Transverse colon (tissue), 4 donors: ENCODE results near the gene PSMB7. TPM values are rescaled to one million over a fixed set of nuclear protein-coding genes. Genes with fewer than 3 reads are reported as not detected.

Source experiments
- DNase-seq: peaks from one replicate; pipeline ENCODE4 v3.0.0-alpha.2; 2019
- H3K27ac ChIP-seq, 4 donors: fragments of 200-600 bp; sonication (generic); 2 replicates each; pipeline ENCODE4 v1.5.1; 2016 to 2018; ENCODE audit warnings: inconsistent platforms in 4 of 4
- H3K27me3 ChIP-seq: fragments of 200-600 bp; sonication (generic); 2 replicates; pipeline ENCODE4 v1.5.1; 2017; ENCODE audit warnings: inconsistent platforms
- H3K36me3 ChIP-seq, 4 donors: fragments of 200-600 bp; sonication (generic); 2 replicates each; pipeline ENCODE4 v1.5.1; 2017 to 2019; ENCODE audit warnings: inconsistent platforms in 4 of 4
- H3K4me1 ChIP-seq, 4 donors: fragments of 200-600 bp; sonication (generic); 2 replicates each; pipeline ENCODE4 v1.5.1; 2017 to 2020; ENCODE audit warnings: inconsistent platforms in 4 of 4
- H3K4me3 ChIP-seq, 4 donors: fragments of 200-600 bp; sonication (generic); 1 replicate in 1 of 4; 2 replicates in 3 of 4; pipeline versions ENCODE4 v1.5.1 to v1.6.1; 2017 to 2019; ENCODE audit warnings: inconsistent platforms in 4 of 4
- H3K9me3 ChIP-seq, 2 donors: fragments of 200-600 bp; sonication (generic); 2 replicates each; pipeline ENCODE4 v1.5.1; 2017 to 2019; ENCODE audit warnings: inconsistent platforms in 2 of 2
- CTCF ChIP-seq, 5 experiments: fragments of 200-600 bp in 3 of 5; fragments of 450-650 bp in 2 of 5; sonication (generic) in 3 of 5; IDR thresholded peaks; 1 replicate in 2 of 5; 2 replicates in 3 of 5; pipeline ENCODE4 v1.5.1; 2016 to 2017; ENCODE audit warnings: antibody characterized with exemption in 5 of 5, inconsistent platforms in 3 of 5, mild to moderate bottlenecking in 2 of 5, moderate library complexity in 1 of 5
- EP300 ChIP-seq: sonication (generic); formaldehyde crosslinking; IDR thresholded peaks from one replicate; pipeline ENCODE4 v1.6.1; 2017; ENCODE audit warnings: antibody characterized with exemption, low read depth
- POLR2A ChIP-seq: fragments of 450-650 bp; IDR thresholded peaks from one replicate; pipeline ENCODE4 v1.6.1; 2016; ENCODE audit warnings: antibody characterized with exemption, mild to moderate bottlenecking, moderate library complexity
- POLR2AphosphoS5 ChIP-seq, 3 donors: sonication (generic); formaldehyde crosslinking; IDR thresholded peaks; one replicate each; pipeline ENCODE4 v1.6.1; 2016; ENCODE audit warnings: antibody characterized with exemption in 3 of 3
- WGBS, 2 donors: methylation state at CpG; one replicate each; pipeline ENCODE4 v1.1.5; 2018; ENCODE audit warnings: low coverage in 1 of 2; 5-methylcytosine and 5-hydroxymethylcytosine counted together
- in situ Hi-C, 4 donors: fragments of 200-750 bp; cut with MboI; loops; one replicate each; pipeline versions ENCODE4 v1.15.0 to v1.15.1; 2017; ENCODE audit warnings: low sequenced_read_pairs in 3 of 4, low pct_ligation_motif_present in 1 of 4, low pct_unique_long_range_greater_than_20kb in 1 of 4
- intact Hi-C: fragments of 100-400 bp; cut with DNase I; formaldehyde crosslinking; loops from one replicate; pipeline ENCODE4 v1.15.1; 2023; ENCODE audit warnings: low total_unique reads
- total RNA-seq, 4 donors: library from RNA; depleted of rRNA; stranded (reverse); fragments of >200 nt; gene quantifications; one replicate each; pipeline ENCODE4 v1.1.0, GENCODE V29; 2016

PSMB7 gene
- total RNA-seq, 4 donors from 2014 or later: 11.6 to 136 (median 51.6) TPM

DNA sequence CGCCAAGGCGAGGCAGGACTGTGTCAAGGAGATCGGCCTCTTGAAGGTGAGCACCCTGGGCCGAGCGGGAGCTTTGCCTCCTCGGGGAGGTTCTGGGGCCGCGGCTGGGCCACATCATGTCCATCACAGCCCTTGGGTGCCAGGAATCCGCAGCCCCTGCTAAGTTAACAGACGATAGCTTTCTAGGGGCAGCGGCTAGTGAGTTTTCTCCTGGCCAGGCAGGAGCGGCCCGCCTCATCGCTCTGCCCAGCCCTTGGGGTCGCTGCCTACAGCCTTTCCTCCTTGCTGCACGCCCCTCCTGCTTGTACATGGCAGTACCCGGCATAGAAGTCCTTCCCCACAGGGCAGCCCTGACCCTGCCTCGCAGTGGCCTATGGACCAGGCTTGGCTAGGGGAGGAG is 101.3 kb downstream of the PSMB7 start:
- TF ChIP-seq POLR2A (no peak), EP300 (no peak)
- DNase-seq: no peak
- no peak overlapping the region for H3K27ac ChIP-seq
- H3K36me3 ChIP-seq: peaks cover 0 to 8% (median 0%) of the 10 kb centered on the region in 4 donors
- no peaks in the 10 kb centered on the region for H3K4me1 ChIP-seq
- H3K4me3 ChIP-seq: no peak overlapping the region
- no peaks in the 10 kb centered on the region for H3K27me3 ChIP-seq
- H3K9me3 ChIP-seq: no peaks in the 10 kb centered on the region
- intact Hi-C loops (loop anchor here (5.0 kb wide), 1 partner anchor 1397 kb away; no protein-coding TSS in a partner anchor), in situ Hi-C loops (loop anchor here (10.0 kb wide), 2 partner anchors 179 to 189 kb away; no protein-coding TSS in a partner anchor)
- 83 to 93% methylated on average over 1 to 18 of the region's 18 CpGs for WGBS, 2 donors

DNA sequence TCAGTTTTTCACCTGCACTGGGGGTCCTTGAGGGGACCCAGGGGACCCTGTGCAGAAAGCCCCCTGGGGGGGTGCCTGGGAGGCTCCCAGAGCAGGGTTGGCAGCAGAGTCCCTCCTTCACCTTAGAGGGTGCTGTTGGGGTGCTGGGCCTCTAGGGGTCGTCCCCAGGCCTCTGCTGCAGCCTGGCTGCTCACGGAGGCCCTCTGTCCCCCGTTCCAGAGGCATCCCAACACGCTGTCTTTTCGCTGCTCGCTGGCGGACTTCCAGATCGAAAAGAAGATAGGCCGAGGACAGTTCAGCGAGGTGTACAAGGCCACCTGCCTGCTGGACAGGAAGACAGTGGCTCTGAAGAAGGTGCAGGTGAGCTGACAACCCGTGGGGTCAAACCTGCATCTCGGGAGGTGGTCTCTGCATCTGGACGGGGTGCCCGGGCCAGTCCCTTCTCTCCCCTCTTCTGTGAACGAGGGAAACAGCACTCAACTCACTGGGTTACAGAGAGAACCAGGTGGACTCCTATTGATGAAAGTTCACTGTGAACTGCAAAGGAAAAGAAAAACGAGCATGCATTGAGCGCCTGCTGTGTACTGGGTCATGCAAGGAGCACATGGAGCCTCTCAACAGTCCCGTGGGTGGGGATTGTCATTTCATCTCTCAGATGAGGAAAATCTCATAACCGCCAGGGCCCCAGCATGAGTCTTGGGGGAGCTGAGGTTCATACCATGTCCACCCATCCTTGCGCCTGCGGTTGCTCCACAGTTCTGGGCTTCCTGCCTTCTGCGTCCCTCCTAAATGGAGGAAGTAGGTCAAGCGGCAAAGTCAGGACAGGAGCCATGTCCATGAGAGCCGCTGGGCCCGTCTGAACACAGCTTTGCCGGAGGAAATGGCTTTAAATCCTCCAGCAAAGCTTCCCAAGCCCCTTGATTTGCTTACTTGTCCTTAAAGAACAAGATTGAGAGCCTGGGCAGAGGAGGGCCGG is 102.7 kb downstream of the PSMB7 start:
- no peak overlapping the region for H3K27ac ChIP-seq
- intact Hi-C loops (loop anchor here (5.0 kb wide), 1 partner anchor 1395 kb away; no protein-coding TSS in a partner anchor), in situ Hi-C loops (loop anchor here (10.0 kb wide), 2 partner anchors 178 to 188 kb away; no protein-coding TSS in a partner anchor)
- TF ChIP-seq POLR2A: no peak
- no peak for TF ChIP-seq EP300
- TF ChIP-seq POLR2AphosphoS5 (IDR thresholded peaks at IDR 0.05): no peak
- no peak for TF ChIP-seq CTCF (IDR thresholded peaks at IDR 0.05)
- no peaks in the 10 kb centered on the region for H3K9me3 ChIP-seq
- H3K36me3 ChIP-seq: peaks cover 0 to 8% (median 0%) of the 10 kb centered on the region in 4 donors
- H3K27me3 ChIP-seq: no peaks in the 10 kb centered on the region
- H3K4me1 ChIP-seq: no peaks in the 10 kb centered on the region
- H3K4me3 ChIP-seq: no peak overlapping the region
- 79 to 85% methylated on average over 4 to 27 of the region's 27 CpGs for WGBS, 2 donors
- DNase-seq: no peak

GRCh38 chr9:124311283-124311682 is 104.0 kb downstream of the PSMB7 start:
- Histone ChIP-seq H3K27me3 (no peaks in the 10 kb centered on the region), H3K9me3 (no peaks in the 10 kb centered on the region), H3K27ac (no peak overlapping the region), H3K4me3 (no peak overlapping the region), H3K36me3 (peaks cover 0 to 8% (median 0%) of the 10 kb centered on the region in 4 donors), H3K4me1 (no peaks in the 10 kb centered on the region)
- DNase-seq: no peak
- intact Hi-C loops: loop anchor here (5.0 kb wide), 1 partner anchor 1394 kb away; no protein-coding TSS in a partner anchor
- no peak for TF ChIP-seq EP300
- TF ChIP-seq POLR2A: no peak
- no peak for TF ChIP-seq POLR2AphosphoS5 (IDR thresholded peaks at IDR 0.05)
- no peak for TF ChIP-seq CTCF (IDR thresholded peaks at IDR 0.05)
- 89% methylated on average over 5 of the region's 5 CpGs; no CpG with 5 or more reads in 1 of the 2 donors for WGBS, 2 donors
- in situ Hi-C loops: loop anchor here (10.0 kb wide), 2 partner anchors 176 to 186 kb away; no protein-coding TSS in a partner anchor

DNA sequence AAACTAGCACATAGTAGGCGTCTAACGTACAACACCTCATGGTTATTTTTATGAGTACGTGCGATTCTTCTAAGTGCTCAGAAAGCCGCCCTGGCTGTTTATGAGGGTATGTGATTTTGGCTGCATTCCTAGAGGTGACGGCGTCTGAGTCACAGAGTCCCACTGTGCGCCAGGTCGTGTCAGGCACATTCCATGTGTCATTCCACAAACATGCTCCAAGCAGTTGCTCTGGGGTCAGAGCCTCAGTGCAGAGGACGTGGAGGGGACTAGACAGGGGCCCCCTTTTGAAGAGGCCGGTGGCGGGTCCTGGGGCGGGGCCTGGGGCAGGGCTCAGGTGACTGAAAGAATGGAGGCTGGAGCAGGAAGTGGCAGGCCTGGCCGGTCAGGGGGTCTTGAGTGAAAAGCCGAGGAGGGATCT is 105.6 kb downstream of the PSMB7 start:
- TF ChIP-seq CTCF (IDR thresholded peaks at IDR 0.05) (no peak), POLR2AphosphoS5 (IDR thresholded peaks at IDR 0.05) (peak in 1 of 3 donors; percentile 18)
- Histone ChIP-seq H3K36me3 (peaks cover 0 to 3% (median 0%) of the 10 kb centered on the region in 4 donors), H3K27ac (no peak overlapping the region), H3K4me1 (no peaks in the 10 kb centered on the region), H3K27me3 (no peaks in the 10 kb centered on the region), H3K4me3 (no peak overlapping the region), H3K9me3 (no peaks in the 10 kb centered on the region)
- intact Hi-C loops (loop anchor here (5.0 kb wide), 1 partner anchor 1392 kb away; no protein-coding TSS in a partner anchor), in situ Hi-C loops (loop anchor here (10.0 kb wide), 2 partner anchors 175 to 185 kb away; no protein-coding TSS in a partner anchor)
- 82 to 90% methylated on average over 4 to 15 of the region's 15 CpGs for WGBS, 2 donors
- no peak for DNase-seq
